ENCODE results near the gene HYOU1. TPM values are rescaled to one million over a fixed set of nuclear protein-coding genes. Genes with fewer than 3 reads are reported as not detected.
A peak's percentile ranks its signal among the peaks of the same experiment; 100 is the strongest.
"Not testable (repeated sequence)": the region's sequence is repeated elsewhere in the genome, so short reads cannot be mapped to it uniquely, and the experiment has no call there.

The HYOU1 gene
- total RNA-seq, 1 donor from 2014 or later: 195 TPM

DNA sequence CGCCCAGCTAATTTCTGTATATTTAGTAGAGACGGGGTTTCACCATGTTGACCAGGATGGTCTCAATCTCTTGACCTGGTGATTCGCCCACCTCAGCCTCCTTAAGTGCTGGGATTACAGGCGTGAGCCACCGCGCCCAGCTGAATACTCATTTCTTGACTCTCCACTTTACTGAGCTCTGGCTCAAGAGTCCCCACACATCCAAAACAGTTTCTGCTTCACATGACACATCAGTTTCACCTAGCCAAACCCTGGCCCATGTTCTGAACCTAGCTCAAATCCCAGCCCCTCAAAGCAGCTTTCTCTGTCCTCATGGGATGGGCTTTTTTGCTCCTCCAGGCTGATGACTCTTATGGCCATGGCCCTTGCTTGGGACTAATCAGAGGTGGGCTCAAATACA is 9.8 kb downstream of the HYOU1 start:
- no peak for DNase-seq (ENCODE audit: extremely low read depth, low read depth, low spot score)

- no peak for DNase-seq (ENCODE audit: extremely low read depth, low read depth, low spot score)
Measured at GRCh38 chr11:119046489-119046888, 10.5 kb downstream of the HYOU1 start.

GRCh38 chr11:119044708-119045107 is 12.3 kb downstream of the HYOU1 start:
- DNase-seq (ENCODE audit: extremely low read depth, low read depth, low spot score): no peak

DNA sequence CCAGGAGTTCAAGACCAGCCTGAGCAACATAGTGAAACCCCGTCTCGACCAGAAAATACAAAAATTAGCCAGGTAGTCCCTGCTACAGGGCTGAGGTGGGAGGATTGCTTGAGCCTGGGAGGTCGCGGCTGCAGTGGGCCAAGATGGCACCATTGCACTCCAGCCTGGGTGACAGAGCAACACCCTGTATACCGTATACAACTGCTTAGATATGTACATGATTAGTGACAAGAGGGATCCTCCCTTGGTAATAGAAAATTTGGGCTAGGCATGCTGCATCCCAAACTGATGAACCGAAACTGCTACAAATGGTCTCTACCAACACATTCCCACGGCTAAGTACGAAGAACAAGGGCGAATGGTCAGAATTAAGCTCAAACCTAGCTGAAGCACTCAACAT is 14.1 kb downstream of the HYOU1 start:
- DNase-seq (ENCODE audit: extremely low read depth, low read depth, low spot score): no peak

GRCh38 chr11:119041821-119042514 is 15.0 kb downstream of the HYOU1 start:
- no peak for DNase-seq (ENCODE audit: extremely low read depth, low read depth, low spot score)

GRCh38 chr11:119039471-119039870 is 17.5 kb downstream of the HYOU1 start:
- DNase-seq (ENCODE audit: extremely low read depth, low read depth, low spot score): not testable (repeated sequence)

GRCh38 chr11:119038884-119039283 is 18.1 kb downstream of the HYOU1 start:
- DNase-seq (ENCODE audit: extremely low read depth, low read depth, low spot score): no peak

DNA sequence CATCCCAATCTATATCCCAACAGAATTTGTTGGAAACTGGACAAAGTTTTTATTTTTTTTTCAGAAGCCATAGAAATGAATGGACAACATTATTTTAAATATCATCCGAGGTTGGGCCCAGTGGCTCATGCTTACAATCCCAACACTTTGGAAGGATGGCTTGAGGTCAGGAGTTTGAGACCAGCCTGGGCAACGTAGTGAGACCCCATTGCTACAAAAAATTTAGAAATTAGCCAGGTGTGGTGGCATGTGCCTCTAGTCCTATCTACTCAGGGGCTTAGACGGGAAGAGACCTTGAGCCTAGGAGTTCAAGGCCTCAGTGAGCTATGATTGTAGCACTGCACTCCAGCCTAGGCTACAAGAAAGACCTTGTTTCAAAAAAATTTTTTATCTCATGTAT is 22.2 kb downstream of the HYOU1 start:
- no peak for DNase-seq (ENCODE audit: extremely low read depth, low read depth, low spot score)

DNA sequence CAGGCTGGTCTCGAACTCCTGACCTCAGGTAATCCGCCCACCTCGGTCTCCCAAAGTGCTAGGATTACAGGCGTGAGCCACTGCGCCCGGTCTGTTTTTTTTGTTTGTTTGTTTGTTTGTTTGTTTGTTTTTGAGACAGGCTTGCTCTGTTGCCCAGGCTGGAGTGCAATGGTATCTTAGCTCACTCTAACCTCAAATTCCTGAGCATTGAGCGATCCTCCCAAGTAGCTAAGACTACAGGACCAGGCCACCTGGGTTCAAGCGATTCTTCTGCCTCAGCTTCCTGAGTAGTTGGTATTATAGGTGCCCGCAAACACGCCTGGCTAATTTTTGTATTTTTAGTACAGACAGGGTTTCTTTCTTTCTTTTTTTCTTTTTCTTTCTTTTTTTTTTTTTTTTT is 23.6 kb downstream of the HYOU1 start:
- DNase-seq (ENCODE audit: extremely low read depth, low read depth, low spot score): not testable (repeated sequence)

DNA sequence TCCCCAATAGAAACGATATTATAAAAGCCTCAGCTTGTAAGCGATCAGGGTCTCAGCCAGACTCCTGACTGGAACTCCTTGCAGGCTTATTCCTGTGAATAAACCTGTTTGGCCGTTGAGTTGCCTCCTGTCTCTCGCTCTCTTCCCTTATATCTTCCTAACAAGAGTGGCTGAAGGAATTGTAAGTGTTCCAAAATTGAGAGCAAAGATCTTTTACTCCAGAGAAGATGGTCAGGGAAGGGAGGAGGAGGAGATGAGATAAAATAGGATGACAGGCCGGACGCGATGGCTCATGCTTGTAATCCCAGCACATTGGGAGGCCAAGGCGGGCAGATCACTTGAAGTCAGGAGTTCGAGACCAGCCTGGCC is 25.1 kb downstream of the HYOU1 start:
- DNase-seq (ENCODE audit: extremely low read depth, low read depth, low spot score): no peak

DNA sequence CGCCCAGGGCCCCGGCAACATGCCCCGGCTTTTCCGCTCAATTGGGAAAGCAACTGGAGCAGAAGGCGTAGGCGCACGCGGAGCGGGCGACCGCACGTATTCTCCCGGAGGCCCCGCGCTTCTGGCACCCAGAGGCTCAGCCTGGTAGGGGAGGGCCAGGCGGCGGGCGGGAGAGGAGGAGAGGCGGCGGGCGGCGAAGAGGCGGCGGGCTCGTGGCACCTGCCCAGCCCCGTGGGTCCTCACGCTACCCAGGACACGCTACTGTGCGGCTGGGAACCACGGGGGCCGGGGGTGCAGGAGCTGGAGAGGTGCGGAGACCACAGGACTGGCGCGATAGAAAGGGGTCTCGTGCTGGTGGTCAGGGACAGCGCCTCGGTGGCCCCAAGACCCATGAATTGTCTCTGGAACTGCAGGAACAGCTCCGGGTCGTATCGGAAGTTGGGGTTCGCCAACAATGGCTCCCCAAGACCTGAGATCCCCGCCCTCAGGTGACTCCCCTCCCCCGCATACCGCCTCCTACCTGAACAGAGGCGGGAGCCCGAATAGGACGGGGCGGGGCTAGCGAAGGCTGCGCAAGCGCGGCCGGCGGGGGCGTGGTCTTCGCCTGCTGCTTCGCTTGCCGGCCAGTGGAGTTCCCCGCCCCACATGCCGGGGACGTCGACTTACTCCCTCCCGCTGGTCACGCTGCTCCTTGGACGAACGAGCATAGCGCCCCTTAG is 26.5 kb downstream of the HYOU1 start, which contains the start of gene SLC37A4:
TSS of gene SLC37A4 (minus strand) at position 549 of the 719 bp plus-strand sequence.
- peak; percentile 81 for DNase-seq (ENCODE audit: extremely low read depth, low read depth, low spot score)

GRCh38 chr11:119030029-119030328 is 27.0 kb downstream of the HYOU1 start:
- no peak for DNase-seq (ENCODE audit: extremely low read depth, low read depth, low spot score)

- no peak for DNase-seq (ENCODE audit: extremely low read depth, low read depth, low spot score)
Measured at GRCh38 chr11:119029340-119030028, 27.5 kb downstream of the HYOU1 start.

DNA sequence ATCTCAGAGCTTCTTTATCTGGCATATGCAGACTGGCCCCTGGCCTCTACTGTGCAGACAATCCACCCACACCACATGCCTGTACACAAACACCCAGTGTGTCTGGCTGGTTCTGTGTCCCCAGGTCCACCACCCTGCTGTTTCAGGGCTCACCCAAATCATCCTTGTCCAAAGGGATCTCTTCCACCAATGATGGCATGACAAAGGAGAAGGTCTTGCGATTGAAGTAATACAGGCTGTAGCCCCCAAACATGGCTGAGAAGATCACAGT is 28.0 kb downstream of the HYOU1 start:
- DNase-seq (ENCODE audit: extremely low read depth, low read depth, low spot score): no peak

DNA sequence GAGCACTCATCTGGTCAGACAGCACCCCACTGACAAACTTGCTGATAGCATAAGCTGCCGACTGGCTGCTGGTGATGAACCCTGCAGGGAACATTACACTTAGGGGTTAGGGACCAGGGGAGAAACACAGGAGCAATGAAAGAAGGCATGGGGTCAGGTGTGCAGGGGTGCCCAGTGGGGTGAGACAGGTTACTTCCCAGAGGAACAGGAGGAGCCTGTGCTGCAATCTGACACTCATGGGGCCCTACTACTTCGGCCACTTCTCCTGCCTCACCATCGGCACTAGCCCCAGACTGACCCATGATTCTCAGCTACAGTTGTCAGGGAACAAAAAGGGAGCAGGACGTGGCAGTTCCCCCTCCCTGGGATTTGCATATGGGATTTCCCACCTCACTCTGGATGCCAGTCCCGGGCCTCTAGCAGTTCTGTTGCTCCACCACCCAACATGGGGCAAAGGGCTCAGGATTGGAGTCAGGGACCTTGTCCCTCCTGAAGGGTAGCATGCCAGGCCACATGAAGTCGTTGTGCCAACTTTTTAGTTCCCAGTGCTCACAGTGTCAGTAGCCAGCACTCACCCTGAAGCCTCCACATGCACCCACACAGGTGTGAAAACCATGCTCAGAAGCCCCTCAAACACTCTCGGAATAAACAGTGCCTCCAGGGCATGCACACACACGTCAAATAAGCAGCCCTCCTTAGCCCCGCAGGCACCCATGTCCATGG is 28.5 kb downstream of the HYOU1 start:
- no peak for DNase-seq (ENCODE audit: extremely low read depth, low read depth, low spot score)

GRCh38 chr11:119027561-119028345 is 29.3 kb downstream of the HYOU1 start:
- no peak for DNase-seq (ENCODE audit: extremely low read depth, low read depth, low spot score)

DNA sequence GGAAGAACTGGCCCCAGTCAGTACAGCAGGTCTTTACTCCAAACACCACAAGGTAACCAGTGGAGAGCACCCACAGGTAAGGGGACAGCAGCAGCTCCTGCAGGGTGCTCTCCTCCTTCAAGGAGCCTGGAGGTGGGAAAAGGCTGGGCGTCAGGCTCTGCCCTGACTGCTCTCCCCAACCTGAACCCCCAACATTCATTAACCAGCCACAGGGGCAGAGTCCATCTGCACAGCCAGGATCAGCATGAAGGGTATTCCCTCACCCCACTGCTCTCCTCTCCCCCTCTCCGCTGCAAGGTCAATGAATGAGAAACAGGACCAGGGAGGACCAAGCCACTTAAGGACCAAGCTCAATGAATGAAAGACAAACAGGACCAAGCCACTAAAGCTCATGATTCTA is 30.0 kb downstream of the HYOU1 start:
- no peak for DNase-seq (ENCODE audit: extremely low read depth, low read depth, low spot score)

DNA sequence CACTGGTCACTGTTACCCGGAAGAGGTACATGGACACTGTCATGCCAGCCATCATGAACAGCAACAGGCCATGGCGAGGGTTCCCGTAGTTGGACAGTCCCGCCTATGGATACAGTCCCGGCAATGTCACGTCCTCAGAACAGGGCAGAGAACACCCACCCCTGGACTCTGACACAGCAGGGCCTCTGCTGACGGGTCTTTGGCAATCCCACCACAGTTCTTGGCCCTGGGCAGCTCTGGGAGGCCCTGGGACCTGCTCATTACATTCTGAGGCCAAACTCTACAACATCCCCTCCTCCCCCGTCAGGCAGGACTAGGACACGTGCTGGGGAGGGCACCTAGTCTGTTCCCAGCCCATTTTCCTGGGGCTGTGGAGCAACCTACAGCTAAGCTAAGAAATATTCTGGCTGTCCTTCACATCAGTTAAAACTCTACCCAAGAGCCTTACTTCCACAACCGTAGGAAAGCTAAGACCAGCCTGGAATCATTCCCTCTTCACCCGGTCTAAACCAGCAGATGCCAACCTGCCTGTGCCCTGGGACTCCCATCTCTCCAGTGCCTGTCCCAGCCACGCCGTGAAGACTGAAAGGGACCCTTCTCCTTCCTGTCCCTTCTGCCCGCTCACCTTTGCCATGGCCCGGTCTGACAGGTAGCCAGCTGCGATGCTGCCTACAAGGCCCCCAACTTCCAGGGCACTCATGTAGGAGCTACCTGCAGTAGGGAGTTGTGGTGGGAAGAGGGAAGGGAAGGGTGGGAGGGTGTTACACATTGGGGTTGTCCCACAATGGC is 30.8 kb downstream of the HYOU1 start:
- no peak for DNase-seq (ENCODE audit: extremely low read depth, low read depth, low spot score)

GRCh38 chr11:119025541-119025940 is 31.5 kb downstream of the HYOU1 start:
- no peak for DNase-seq (ENCODE audit: extremely low read depth, low read depth, low spot score)

GRCh38 chr11:119025099-119025473 is 31.9 kb downstream of the HYOU1 start:
- DNase-seq (ENCODE audit: extremely low read depth, low read depth, low spot score): no peak
